HepG2 (cell line): Measurements from ENCODE around the gene TRMT2A. TPM values are rescaled to one million over a fixed set of nuclear protein-coding genes. Genes with fewer than 3 reads are reported as not detected.
A peak's percentile ranks its signal among the peaks of the same experiment; 100 is the strongest.

Experiments
- ATF7-NPFF ChIP-seq: sonication (generic); formaldehyde crosslinking; IDR thresholded peaks from 2 replicates; pipeline ENCODE4 v1.8.1; 2023; ENCODE audit warnings: mild to moderate bottlenecking, low read depth, missing genetic modification reagents, moderate library complexity
- CHD4 ChIP-seq: fragments of 200-600 bp; sonication (generic); IDR thresholded peaks from 2 replicates; pipeline ENCODE4 v1.7.0; 2017; ENCODE audit warnings: mild to moderate bottlenecking, low read length, borderline replicate concordance
- ETV5 ChIP-seq: IDR thresholded peaks from 2 replicates; pipeline ENCODE4 v1.6.1; 2018; ENCODE audit warnings: missing biosample characterization, missing genetic modification reagents, inconsistent platforms, borderline replicate concordance
- FLYWCH1 ChIP-seq: sonication (generic); formaldehyde crosslinking; IDR thresholded peaks from 2 replicates; pipeline ENCODE4 v1.8.1; 2023; ENCODE audit warnings: mild to moderate bottlenecking, missing genetic modification reagents
- GABPB1 ChIP-seq: IDR thresholded peaks from 2 replicates; pipeline ENCODE4 v1.6.1; 2016; ENCODE audit warnings: mild to moderate bottlenecking, missing genetic modification reagents, moderate library complexity, missing compliant biosample characterization
- HMGA1 ChIP-seq: sonication (generic); formaldehyde crosslinking; conservative IDR thresholded peaks from 2 replicates; pipeline ENCODE4 v1.4.0; 2020; ENCODE audit warnings: missing genetic modification reagents
- MBNL3 ChIP-seq: fragments of 250-450 bp; sonication (Bioruptor Pico); conservative IDR thresholded peaks from 2 replicates; pipeline ENCODE4 v1.8.0; 2022; ENCODE audit warnings: mild to moderate bottlenecking, inconsistent platforms
- MYNN ChIP-seq: sonication (generic); formaldehyde crosslinking; IDR thresholded peaks from 2 replicates; pipeline ENCODE4 v1.4.0; 2020; ENCODE audit warnings: mild to moderate bottlenecking, low read depth, missing genetic modification reagents
- SIN3B ChIP-seq: fragments of 150-350 bp; IDR thresholded peaks from 2 replicates; pipeline ENCODE4 v1.6.1; 2014; ENCODE audit warnings: low read length
- STAG1 ChIP-seq: sonication (generic); formaldehyde crosslinking; IDR thresholded peaks from 2 replicates; pipeline ENCODE4 v1.4.0; 2020; ENCODE audit warnings: missing genetic modification reagents
- TCF7L2 ChIP-seq: IDR thresholded peaks from 2 replicates; pipeline ENCODE4 v1.6.1; 2011; ENCODE audit warnings: mild to moderate bottlenecking, low read depth, low read length, moderate library complexity
- ZBTB3 ChIP-seq: sonication (generic); formaldehyde crosslinking; IDR thresholded peaks from 2 replicates; pipeline ENCODE4 v1.4.0; 2020; ENCODE audit warnings: low read depth, mild to moderate bottlenecking, moderate library complexity, missing genetic modification reagents, borderline replicate concordance
- ZBTB7A ChIP-seq: sonication (generic); formaldehyde crosslinking; IDR thresholded peaks from 2 replicates; pipeline ENCODE4 v1.8.0; 2022; ENCODE audit warnings: mild to moderate bottlenecking, missing genetic modification reagents
- polyA plus RNA-seq, 8 experiments: library from polyadenylated mRNA; depleted of rRNA in 3 of 8; stranded (reverse) in 7 of 8; unstranded in 1 of 8; fragments of >200 nt; fragmentation: Illumina TruSeq in 4 of 8; extraction: Trizol in 4 of 8; gene quantifications; 2 replicates each; pipeline versions ENCODE4 v1.2.1 to v1.2.3, GENCODE V29; 2011 to 2016; ENCODE audit warnings: low read depth in 4 of 8, missing spikeins in 1 of 8, mixed read lengths in 1 of 8; ENCODE audit not compliant: insufficient read depth in 1 of 8
- total RNA-seq, 5 experiments: library from RNA; depleted of rRNA; stranded (reverse); fragments of >200 nt; fragmentation: Illumina TruSeq; extraction: Trizol; gene quantifications; 2 replicates each; pipeline ENCODE4 v1.2.3, GENCODE V29; 2016; ENCODE audit warnings: low read depth in 1 of 5
- TF ChIP-seq, protein P1 (sequence below): sonication (generic); formaldehyde crosslinking; IDR thresholded peaks from 2 replicates; pipeline ENCODE4 v1.8.1; 2023; ENCODE audit warnings: mild to moderate bottlenecking, missing genetic modification reagents
- TF ChIP-seq, protein P2 (sequence below): sonication (generic); formaldehyde crosslinking; IDR thresholded peaks from 2 replicates; pipeline ENCODE4 v1.8.1; 2023; ENCODE audit warnings: missing genetic modification reagents, mild to moderate bottlenecking, borderline replicate concordance
- TF ChIP-seq, protein P3 (sequence below): IDR thresholded peaks from 2 replicates; pipeline ENCODE4 v1.6.1; 2016; ENCODE audit warnings: missing compliant biosample characterization, missing genetic modification reagents, borderline replicate concordance
- TF ChIP-seq, protein P4 (sequence below): sonication (generic); formaldehyde crosslinking; IDR thresholded peaks from 2 replicates; pipeline ENCODE4 v1.9.0; 2021; ENCODE audit warnings: missing genetic modification reagents, mild to moderate bottlenecking, borderline replicate concordance
- TF ChIP-seq, protein P5 (sequence below): sonication (generic); formaldehyde crosslinking; IDR thresholded peaks from 2 replicates; pipeline ENCODE4 v1.5.0; 2020; ENCODE audit warnings: missing genetic modification reagents, mild to moderate bottlenecking, borderline replicate concordance
- TF ChIP-seq, protein P6 (sequence below): sonication (generic); formaldehyde crosslinking; IDR thresholded peaks from 2 replicates; pipeline ENCODE4 v1.5.1; 2020; ENCODE audit warnings: missing genetic modification reagents, mild to moderate bottlenecking, borderline replicate concordance
- TF ChIP-seq, protein P7 (sequence below): sonication (generic); formaldehyde crosslinking; IDR thresholded peaks from 2 replicates; pipeline ENCODE4 v1.4.0; 2020; ENCODE audit warnings: missing genetic modification reagents, borderline replicate concordance

TRMT2A gene
- total and polyA plus RNA-seq, 2 of the 13 experiments (the other 11 are each of a cell fraction or from before 2014, with no cell fraction given), result 24.0 to 30.3 TPM

DNA sequence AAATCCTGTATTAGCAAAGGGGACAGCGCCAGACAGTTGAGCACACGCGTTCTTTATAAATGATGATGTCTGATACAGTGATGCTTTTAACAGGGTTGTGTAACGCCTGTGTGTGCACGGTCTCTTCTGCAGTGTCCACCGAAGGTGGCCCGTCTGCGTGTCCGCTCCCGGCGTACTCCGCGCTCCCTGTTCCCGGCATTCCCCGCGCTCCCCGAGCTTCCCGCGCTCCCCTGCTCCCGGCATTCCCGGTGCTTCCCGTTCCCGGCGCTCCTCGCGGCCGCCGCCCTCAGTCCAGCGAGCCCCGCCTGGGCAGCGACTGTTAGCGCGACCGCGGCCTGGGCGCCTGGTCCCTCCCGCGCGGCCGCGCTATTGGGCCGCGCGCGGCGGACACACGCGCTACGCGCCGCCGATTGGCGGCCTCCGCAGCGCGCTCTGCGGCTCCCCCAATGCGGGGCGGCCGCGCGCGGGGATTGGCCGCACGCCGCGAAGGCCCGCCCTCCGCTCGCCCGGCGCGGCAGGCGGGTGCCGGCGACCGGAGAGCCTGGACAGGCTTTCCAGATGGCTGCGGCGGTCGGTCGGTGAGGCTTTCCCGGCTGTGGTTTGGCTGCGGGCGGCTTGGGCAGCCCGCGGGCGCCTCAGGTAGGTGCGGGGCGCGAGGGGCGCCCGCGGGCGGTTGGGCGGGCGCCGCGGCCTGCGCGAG lies 37.1 kb downstream of the TRMT2A start, which contains the start of gene DGCR8 (continued):
- TF ChIP-seq, protein P1, sequence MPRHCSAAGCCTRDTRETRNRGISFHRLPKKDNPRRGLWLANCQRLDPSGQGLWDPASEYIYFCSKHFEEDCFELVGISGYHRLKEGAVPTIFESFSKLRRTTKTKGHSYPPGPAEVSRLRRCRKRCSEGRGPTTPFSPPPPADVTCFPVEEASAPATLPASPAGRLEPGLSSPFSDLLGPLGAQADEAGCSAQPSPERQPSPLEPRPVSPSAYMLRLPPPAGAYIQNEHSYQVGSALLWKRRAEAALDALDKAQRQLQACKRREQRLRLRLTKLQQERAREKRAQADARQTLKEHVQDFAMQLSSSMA (CRISPR knock-in tag), result peak; percentile 60; the same call in 1 of the 2 replicates
- TF ChIP-seq GABPB1 (CRISPR knock-in tag) (peak; percentile 92), ETV5 (CRISPR knock-in tag) (peak; percentile 81), HMGA1 (no peak), ATF7-NPFF (CRISPR knock-in tag) (peak; percentile 97; the same call in 1 of the 2 replicates), CHD4 (no peak), SIN3B (peak; percentile 49; the same call in 1 of the 2 replicates), ZBTB7A (CRISPR knock-in tag) (no peak), MBNL3 (CRISPR knock-in tag) (no peak), TCF7L2 (no peak), FLYWCH1 (CRISPR knock-in tag) (no peak), STAG1 (CRISPR knock-in tag) (no peak), MYNN (CRISPR knock-in tag) (no peak), ZBTB3 (no peak)
- TF ChIP-seq, protein P2, sequence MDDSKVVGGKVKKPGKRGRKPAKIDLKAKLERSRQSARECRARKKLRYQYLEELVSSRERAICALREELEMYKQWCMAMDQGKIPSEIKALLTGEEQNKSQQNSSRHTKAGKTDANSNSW (CRISPR knock-in tag), result peak; percentile 32; the same call in 1 of the 2 replicates
- TF ChIP-seq, protein P3, sequence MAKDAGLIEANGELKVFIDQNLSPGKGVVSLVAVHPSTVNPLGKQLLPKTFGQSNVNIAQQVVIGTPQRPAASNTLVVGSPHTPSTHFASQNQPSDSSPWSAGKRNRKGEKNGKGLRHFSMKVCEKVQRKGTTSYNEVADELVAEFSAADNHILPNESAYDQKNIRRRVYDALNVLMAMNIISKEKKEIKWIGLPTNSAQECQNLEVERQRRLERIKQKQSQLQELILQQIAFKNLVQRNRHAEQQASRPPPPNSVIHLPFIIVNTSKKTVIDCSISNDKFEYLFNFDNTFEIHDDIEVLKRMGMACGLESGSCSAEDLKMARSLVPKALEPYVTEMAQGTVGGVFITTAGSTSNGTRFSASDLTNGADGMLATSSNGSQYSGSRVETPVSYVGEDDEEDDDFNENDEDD (CRISPR knock-in tag), result peak; percentile 100
- TF ChIP-seq, protein P4, sequence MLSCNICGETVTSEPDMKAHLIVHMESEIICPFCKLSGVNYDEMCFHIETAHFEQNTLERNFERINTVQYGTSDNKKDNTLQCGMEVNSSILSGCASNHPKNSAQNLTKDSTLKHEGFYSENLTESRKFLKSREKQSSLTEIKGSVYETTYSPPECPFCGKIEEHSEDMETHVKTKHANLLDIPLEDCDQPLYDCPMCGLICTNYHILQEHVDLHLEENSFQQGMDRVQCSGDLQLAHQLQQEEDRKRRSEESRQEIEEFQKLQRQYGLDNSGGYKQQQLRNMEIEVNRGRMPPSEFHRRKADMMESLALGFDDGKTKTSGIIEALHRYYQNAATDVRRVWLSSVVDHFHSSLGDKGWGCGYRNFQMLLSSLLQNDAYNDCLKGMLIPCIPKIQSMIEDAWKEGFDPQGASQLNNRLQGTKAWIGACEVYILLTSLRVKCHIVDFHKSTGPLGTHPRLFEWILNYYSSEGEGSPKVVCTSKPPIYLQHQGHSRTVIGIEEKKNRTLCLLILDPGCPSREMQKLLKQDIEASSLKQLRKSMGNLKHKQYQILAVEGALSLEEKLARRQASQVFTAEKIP (CRISPR knock-in tag), result no peak
- TF ChIP-seq, protein P5, sequence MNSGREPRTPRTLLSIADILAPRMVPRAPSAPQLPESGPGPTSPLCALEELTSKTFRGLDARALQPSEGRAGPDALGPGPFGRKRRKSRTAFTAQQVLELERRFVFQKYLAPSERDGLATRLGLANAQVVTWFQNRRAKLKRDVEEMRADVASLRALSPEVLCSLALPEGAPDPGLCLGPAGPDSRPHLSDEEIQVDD, result no peak; the same call in 1 of the 2 replicates
- TF ChIP-seq, protein P6, sequence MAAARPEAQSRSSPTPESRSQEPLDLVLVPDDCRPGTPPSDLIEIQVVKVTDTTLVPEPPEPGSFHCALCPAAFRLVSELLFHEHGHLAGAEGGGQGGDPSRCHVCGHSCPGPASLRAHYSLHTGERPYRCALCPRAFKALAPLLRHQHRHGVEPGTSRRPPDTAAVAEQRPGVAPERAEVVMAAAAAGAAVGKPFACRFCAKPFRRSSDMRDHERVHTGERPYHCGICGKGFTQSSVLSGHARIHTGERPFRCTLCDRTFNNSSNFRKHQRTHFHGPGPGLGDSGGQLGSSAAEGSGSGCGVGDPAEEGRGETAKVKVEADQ, result no peak
- TF ChIP-seq, protein P7, sequence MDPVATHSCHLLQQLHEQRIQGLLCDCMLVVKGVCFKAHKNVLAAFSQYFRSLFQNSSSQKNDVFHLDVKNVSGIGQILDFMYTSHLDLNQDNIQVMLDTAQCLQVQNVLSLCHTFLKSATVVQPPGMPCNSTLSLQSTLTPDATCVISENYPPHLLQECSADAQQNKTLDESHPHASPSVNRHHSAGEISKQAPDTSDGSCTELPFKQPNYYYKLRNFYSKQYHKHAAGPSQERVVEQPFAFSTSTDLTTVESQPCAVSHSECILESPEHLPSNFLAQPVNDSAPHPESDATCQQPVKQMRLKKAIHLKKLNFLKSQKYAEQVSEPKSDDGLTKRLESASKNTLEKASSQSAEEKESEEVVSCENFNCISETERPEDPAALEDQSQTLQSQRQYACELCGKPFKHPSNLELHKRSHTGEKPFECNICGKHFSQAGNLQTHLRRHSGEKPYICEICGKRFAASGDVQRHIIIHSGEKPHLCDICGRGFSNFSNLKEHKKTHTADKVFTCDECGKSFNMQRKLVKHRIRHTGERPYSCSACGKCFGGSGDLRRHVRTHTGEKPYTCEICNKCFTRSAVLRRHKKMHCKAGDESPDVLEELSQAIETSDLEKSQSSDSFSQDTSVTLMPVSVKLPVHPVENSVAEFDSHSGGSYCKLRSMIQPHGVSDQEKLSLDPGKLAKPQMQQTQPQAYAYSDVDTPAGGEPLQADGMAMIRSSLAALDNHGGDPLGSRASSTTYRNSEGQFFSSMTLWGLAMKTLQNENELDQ (CRISPR knock-in tag), result no peak
